ENCODE data around the gene ERICH4.
"Not testable (repeated sequence)": the region's sequence is repeated elsewhere in the genome, so short reads cannot be mapped to it uniquely, and the experiment has no call there.

ERICH4 gene

DNA sequence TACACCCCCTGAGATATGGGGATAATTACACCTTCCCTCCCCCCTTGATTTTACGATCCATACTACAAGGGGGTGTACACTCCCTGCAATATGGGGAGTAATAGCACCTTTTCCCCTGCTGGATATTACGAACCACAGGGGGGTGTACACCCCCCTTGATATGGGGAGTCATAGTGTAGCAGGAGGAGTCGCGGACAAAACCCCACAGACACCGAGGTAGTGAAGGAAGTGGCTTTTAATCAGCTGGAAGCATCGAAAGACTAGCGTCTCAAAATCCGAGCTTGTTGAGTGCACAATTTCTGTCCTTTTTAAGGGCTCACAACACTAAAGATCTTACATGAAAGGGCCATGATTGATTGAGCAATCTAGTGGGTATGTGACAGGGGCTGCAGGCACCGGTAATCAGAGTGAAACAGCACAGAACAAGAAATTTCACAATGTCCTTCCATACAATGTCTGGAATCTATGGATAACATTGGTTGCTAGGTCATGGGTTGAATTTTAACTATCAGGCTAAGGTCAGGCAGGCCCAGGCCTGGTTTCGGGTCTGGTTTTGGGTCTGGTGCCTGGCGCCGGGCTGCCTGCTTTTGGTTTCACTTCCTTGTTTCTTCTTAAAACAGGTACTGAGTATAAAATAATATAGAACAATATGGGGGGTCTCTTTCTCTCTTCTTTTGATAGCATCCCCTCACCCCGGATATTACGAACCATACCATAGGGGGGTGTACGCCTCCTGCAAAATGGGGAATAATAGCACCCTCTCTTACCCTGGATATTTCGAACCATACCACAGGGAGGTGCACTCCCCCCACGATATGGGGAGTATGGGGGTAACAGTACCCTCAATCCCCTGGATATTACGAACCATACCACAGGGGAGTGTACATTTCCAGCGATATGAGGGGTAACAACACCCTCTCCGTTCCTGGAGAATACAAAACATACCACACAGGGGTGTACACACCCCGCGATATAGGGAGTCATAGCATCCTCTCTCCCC is 20.6 kb downstream of the ERICH4 start:
- H3K4me3 Mint-ChIP-seq; H3K27ac Mint-ChIP-seq; H3K9me3 Mint-ChIP-seq (ENCODE audit: low read depth); H3K4me1 Mint-ChIP-seq (ENCODE audit: low read depth); H3K36me3 Mint-ChIP-seq: not testable (repeated sequence)
- peaks cover 38% of the 10 kb centered on the region for H3K27me3 Mint-ChIP-seq

DNA sequence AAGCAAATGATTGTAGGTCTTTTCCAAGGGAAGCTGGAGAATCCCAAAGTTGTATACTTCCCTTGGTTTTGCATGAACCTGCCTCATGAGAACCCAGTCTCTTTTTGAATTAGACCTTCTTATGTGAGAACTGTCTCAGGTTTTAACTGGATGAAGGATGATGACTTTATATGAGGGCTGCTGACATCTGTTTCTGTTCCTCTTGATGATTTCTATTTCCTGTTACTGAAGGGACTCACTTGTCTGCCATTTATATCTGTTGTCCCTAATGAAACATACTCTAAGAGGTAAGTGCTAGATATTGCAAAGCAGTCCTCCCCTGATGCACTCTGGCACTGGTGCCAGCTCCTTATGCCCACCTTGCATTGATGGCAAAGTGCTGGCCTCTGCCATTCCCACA is 33.6 kb downstream of the ERICH4 start:
- peaks cover 25% of the 10 kb centered on the region for H3K27me3 Mint-ChIP-seq
- H3K27ac Mint-ChIP-seq, result no peak overlapping the region
- no peaks in the 10 kb centered on the region for H3K9me3 Mint-ChIP-seq (ENCODE audit: low read depth)
- H3K4me1 Mint-ChIP-seq (ENCODE audit: low read depth), result no peaks in the 10 kb centered on the region
- no peaks in the 10 kb centered on the region for H3K36me3 Mint-ChIP-seq
- no peak overlapping the region for H3K4me3 Mint-ChIP-seq

- Mint-ChIP-seq H3K36me3 (no peaks in the 10 kb centered on the region), H3K4me1 (ENCODE audit: low read depth) (no peaks in the 10 kb centered on the region), H3K9me3 (ENCODE audit: low read depth) (no peaks in the 10 kb centered on the region), H3K27me3 (peaks cover 18% of the 10 kb centered on the region), H3K27ac (no peak overlapping the region), H3K4me3 (no peak overlapping the region)
Measured at GRCh38 chr19:41478171-41478570, 35.2 kb downstream of the ERICH4 start.

GRCh38 chr19:41478875-41479756 is 36.2 kb downstream of the ERICH4 start:
- H3K27ac Mint-ChIP-seq, result no peak overlapping the region
- no peaks in the 10 kb centered on the region for H3K4me1 Mint-ChIP-seq (ENCODE audit: low read depth)
- H3K27me3 Mint-ChIP-seq, result peaks cover 13% of the 10 kb centered on the region
- H3K4me3 Mint-ChIP-seq, result no peak overlapping the region
- no peaks in the 10 kb centered on the region for H3K9me3 Mint-ChIP-seq (ENCODE audit: low read depth)
- no peaks in the 10 kb centered on the region for H3K36me3 Mint-ChIP-seq

GRCh38 chr19:41479757-41480191 is 36.8 kb downstream of the ERICH4 start:
- H3K27ac Mint-ChIP-seq, result no peak overlapping the region
- no peaks in the 10 kb centered on the region for H3K36me3 Mint-ChIP-seq
- no peaks in the 10 kb centered on the region for H3K4me1 Mint-ChIP-seq (ENCODE audit: low read depth)
- no peak overlapping the region for H3K4me3 Mint-ChIP-seq
- H3K27me3 Mint-ChIP-seq, result peaks cover 17% of the 10 kb centered on the region
- no peaks in the 10 kb centered on the region for H3K9me3 Mint-ChIP-seq (ENCODE audit: low read depth)

DNA sequence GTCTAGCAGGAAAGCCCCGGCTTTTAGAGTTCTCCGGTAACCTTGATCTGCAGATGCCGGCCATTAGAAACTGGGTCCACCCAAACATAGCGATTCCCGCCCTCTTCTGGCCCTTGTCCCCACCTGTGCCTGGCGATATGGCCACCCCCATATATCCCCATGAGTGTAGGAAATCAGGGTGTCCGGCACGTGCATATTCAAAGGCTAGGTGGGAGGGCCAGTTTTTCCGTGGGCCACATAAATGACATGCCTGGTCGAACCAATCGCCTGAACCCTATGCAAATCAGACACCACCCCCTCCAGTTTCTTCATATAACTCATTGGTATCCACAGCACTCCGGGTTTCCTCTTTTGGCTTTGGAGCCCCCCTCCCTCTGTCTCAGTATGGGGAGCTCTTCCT is 37.4 kb downstream of the ERICH4 start:
- H3K4me1 Mint-ChIP-seq (ENCODE audit: low read depth), result no peaks in the 10 kb centered on the region
- peaks cover 3% of the 10 kb centered on the region for H3K36me3 Mint-ChIP-seq
- H3K4me3 Mint-ChIP-seq, result no peak overlapping the region
- no peak overlapping the region for H3K27ac Mint-ChIP-seq
- peaks cover 21% of the 10 kb centered on the region for H3K27me3 Mint-ChIP-seq
- no peaks in the 10 kb centered on the region for H3K9me3 Mint-ChIP-seq (ENCODE audit: low read depth)

DNA sequence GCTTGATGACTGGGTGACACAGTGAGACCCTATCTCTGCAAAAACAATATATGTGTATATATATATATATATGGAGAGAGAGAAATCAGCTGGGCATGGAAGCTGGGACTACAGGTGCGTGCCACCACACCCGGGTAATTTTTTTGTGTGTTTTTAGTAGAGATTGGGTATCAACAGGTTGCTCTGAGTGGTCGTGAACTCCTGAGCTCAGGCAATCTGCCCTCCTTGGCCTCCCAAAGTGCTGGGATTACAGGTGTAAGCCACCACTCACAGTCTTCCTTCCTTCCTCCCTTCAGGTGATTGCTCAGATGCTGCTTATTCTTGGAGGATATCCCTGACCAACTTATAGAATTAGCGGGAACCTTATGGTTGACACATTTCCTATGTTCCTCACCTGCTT is 41.9 kb downstream of the ERICH4 start:
- Mint-ChIP-seq H3K27ac (no peak overlapping the region), H3K36me3 (peaks cover 6% of the 10 kb centered on the region), H3K9me3 (ENCODE audit: low read depth) (no peaks in the 10 kb centered on the region), H3K4me3 (no peak overlapping the region), H3K27me3 (peaks cover 28% of the 10 kb centered on the region), H3K4me1 (ENCODE audit: low read depth) (no peaks in the 10 kb centered on the region)

DNA sequence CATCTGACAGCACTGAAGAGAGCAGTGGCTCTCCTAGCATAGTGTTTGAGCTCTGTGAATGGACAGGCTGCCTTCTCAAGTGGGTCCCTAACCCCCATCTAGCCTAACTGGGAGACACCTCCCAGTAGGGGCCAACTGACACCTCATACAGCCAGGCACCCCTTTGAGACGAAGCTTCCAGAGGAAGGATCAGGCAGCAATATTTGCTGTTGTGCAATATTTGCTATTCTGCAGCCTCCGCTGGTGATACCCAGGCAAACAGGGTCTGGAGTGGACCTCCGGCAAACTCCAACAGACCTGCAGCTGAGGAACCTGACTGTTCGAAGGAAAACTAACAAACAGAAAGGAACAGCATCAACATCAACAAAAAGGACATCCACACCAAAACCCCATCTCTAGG is 44.0 kb downstream of the ERICH4 start:
- H3K4me3 Mint-ChIP-seq; H3K27ac Mint-ChIP-seq; H3K36me3 Mint-ChIP-seq; H3K9me3 Mint-ChIP-seq (ENCODE audit: low read depth); H3K4me1 Mint-ChIP-seq (ENCODE audit: low read depth): not testable (repeated sequence)
- H3K27me3 Mint-ChIP-seq, result peaks cover 22% of the 10 kb centered on the region

- H3K9me3 Mint-ChIP-seq (ENCODE audit: low read depth), result peaks cover 3% of the 10 kb centered on the region
- H3K4me1 Mint-ChIP-seq (ENCODE audit: low read depth), result no peaks in the 10 kb centered on the region
- H3K4me3 Mint-ChIP-seq, result no peak overlapping the region
- peaks cover 1% of the 10 kb centered on the region for H3K27me3 Mint-ChIP-seq
- H3K27ac Mint-ChIP-seq, result no peak overlapping the region
- H3K36me3 Mint-ChIP-seq, result no peaks in the 10 kb centered on the region
Measured at GRCh38 chr19:41492843-41493242, 49.9 kb downstream of the ERICH4 start.

Data from activated naive CD8-positive, alpha-beta T cell (primary cell).